D721Med (cell line): ENCODE results near the gene PGLYRP4.

Experiments
- DNase-seq: peaks from one replicate; pipeline ENCODE4 v3.0.0; 2011; ENCODE audit warnings: low spot score; ENCODE audit not compliant: insufficient read length
- FAIRE-seq: peaks from 2 replicates; lab custom pipeline; 2011; peaks lifted over from hg19 to GRCh38; lab: Jason Lieb, UNC
- CTCF ChIP-seq: IDR thresholded peaks from 2 replicates; pipeline ENCODE4 v1.5.1; 2012; ENCODE audit warnings: mild to moderate bottlenecking, control low read depth; ENCODE audit not compliant: insufficient read depth; ENCODE audit errors: missing control alignments

The PGLYRP4 gene

GRCh38 chr1:153312570-153313186 is 36.0 kb downstream of the PGLYRP4 start, which contains the start of gene PGLYRP3:
Gene PGLYRP3 (minus strand): TSS chr1:153312952. CDS start chr1:153310665, 2,287 bp downstream.
- DNase-seq (no peak), FAIRE-seq (no peak)
- TF ChIP-seq CTCF, result no peak

- DNase-seq (no peak), FAIRE-seq (no peak)
- no peak for TF ChIP-seq CTCF
Measured at GRCh38 chr1:153310526-153310925, 38.1 kb downstream of the PGLYRP4 start.

GRCh38 chr1:153309441-153309840 is 39.2 kb downstream of the PGLYRP4 start:
- DNase-seq (no peak), FAIRE-seq (no peak)
- TF ChIP-seq CTCF, result no peak

GRCh38 chr1:153308540-153308939 is 40.1 kb downstream of the PGLYRP4 start:
- no peak for TF ChIP-seq CTCF
- DNase-seq, result no peak
- FAIRE-seq, result no peak

GRCh38 chr1:153307221-153307600 is 41.4 kb downstream of the PGLYRP4 start:
- no peak for TF ChIP-seq CTCF
- DNase-seq, result no peak
- no peak for FAIRE-seq

- FAIRE-seq, result no peak
- no peak for TF ChIP-seq CTCF
- no peak for DNase-seq
Measured at GRCh38 chr1:153306303-153307220, 42.1 kb downstream of the PGLYRP4 start.
